K562 (cell line): Measurements from ENCODE around the gene TTC16. TPM values are rescaled to one million over a fixed set of nuclear protein-coding genes. Genes with fewer than 3 reads are reported as not detected.

Experiments
- ARNT ChIP-seq, 2 experiments: fragments of 450-650 bp; IDR thresholded peaks; 2 replicates each; pipeline ENCODE4 v1.6.1; 2016; ENCODE audit warnings: mild to moderate bottlenecking in 1 of 2
- CBFA2T3 ChIP-seq: fragments of 450-650 bp; IDR thresholded peaks from 2 replicates; pipeline ENCODE4 v1.6.1; 2017
- CREB1 ChIP-seq, 2 experiments: sonication (generic) in 1 of 2; formaldehyde crosslinking in 1 of 2; IDR thresholded peaks; 2 replicates each; pipeline versions ENCODE4 v1.6.1 to v1.8.0; 2012 to 2022; ENCODE audit warnings: inconsistent platforms in 1 of 2, mild to moderate bottlenecking in 1 of 2, missing genetic modification reagents in 1 of 2, moderate library complexity in 1 of 2
- FOXK2 ChIP-seq, 2 experiments: fragments of 450-650 bp; IDR thresholded peaks in 1 of 2; conservative IDR thresholded peaks in 1 of 2; 2 replicates each; pipeline ENCODE4 v1.6.1; 2016; ENCODE audit warnings: low read depth in 2 of 2, mild to moderate bottlenecking in 1 of 2
- FOXO4 ChIP-seq: fragments of 450-650 bp; formaldehyde crosslinking; IDR thresholded peaks from 2 replicates; pipeline ENCODE4 v1.4.0; 2020; ENCODE audit warnings: mild to moderate bottlenecking, moderate library complexity
- HNRNPL ChIP-seq: fragments of 200-400 bp; formaldehyde crosslinking; IDR thresholded peaks from 2 replicates; pipeline ENCODE4 v1.6.1; 2017; ENCODE audit warnings: low read depth, mild to moderate bottlenecking, low read length
- L3MBTL2 ChIP-seq: fragments of 450-650 bp; IDR thresholded peaks from 2 replicates; pipeline ENCODE4 v1.6.1; 2016; ENCODE audit warnings: mild to moderate bottlenecking, moderate library complexity
- MXD1 ChIP-seq: fragments of 250-450 bp; sonication (Bioruptor Pico); IDR thresholded peaks from 2 replicates; pipeline ENCODE4 v1.8.0; 2021; ENCODE audit warnings: borderline replicate concordance, mild to moderate bottlenecking, moderate library complexity; ENCODE audit not compliant: poor library complexity, severe bottlenecking
- NKRF ChIP-seq: fragments of 450-650 bp; IDR thresholded peaks from 2 replicates; pipeline ENCODE4 v1.6.1; 2016; ENCODE audit warnings: borderline replicate concordance
- PML ChIP-seq: IDR thresholded peaks from 2 replicates; pipeline ENCODE4 v1.6.1; 2012; ENCODE audit warnings: low read length, inconsistent platforms
- PTTG1 ChIP-seq: fragments of 450-650 bp; IDR thresholded peaks from 2 replicates; pipeline ENCODE4 v1.6.1; 2016; ENCODE audit warnings: low read depth, mild to moderate bottlenecking, missing genetic modification characterization, missing compliant biosample characterization
- RFX5 ChIP-seq: IDR thresholded peaks from 2 replicates; pipeline ENCODE4 v1.6.1; 2011; ENCODE audit warnings: low read depth, mild to moderate bottlenecking, improper control_type of control experiment, low read length
- SETDB1 ChIP-seq: IDR thresholded peaks from one replicate; pipeline ENCODE4 v1.6.1; 2012; ENCODE audit warnings: low read length, control low read depth, inconsistent platforms
- SP2 ChIP-seq: IDR thresholded peaks from 2 replicates; pipeline ENCODE4 v1.6.1; 2011; ENCODE audit warnings: mild to moderate bottlenecking, low read depth, low read length, moderate library complexity; ENCODE audit not compliant: poor library complexity, severe bottlenecking; ENCODE audit errors: extremely low read depth
- SPI1 ChIP-seq: IDR thresholded peaks from 2 replicates; pipeline ENCODE4 v1.6.1; 2011; ENCODE audit warnings: low read depth, low read length, control low read depth, borderline replicate concordance
- TCFL5 ChIP-seq: fragments of 250-450 bp; sonication (Bioruptor Pico); conservative IDR thresholded peaks from 2 replicates; pipeline ENCODE4 v1.6.1; 2021; ENCODE audit warnings: mild to moderate bottlenecking, moderate library complexity, matching md5 sums
- USF2 ChIP-seq: sonication (generic); formaldehyde crosslinking; IDR thresholded peaks from 2 replicates; pipeline ENCODE4 v1.5.0; 2020; ENCODE audit warnings: missing genetic modification reagents
- ZFX ChIP-seq: sonication (generic); formaldehyde crosslinking; IDR thresholded peaks from 2 replicates; pipeline ENCODE4 v1.8.0; 2022; ENCODE audit warnings: mild to moderate bottlenecking, missing genetic modification reagents, moderate library complexity
- ZNF212 ChIP-seq: fragments of 450-650 bp; formaldehyde crosslinking; IDR thresholded peaks from 2 replicates; pipeline ENCODE4 v1.4.0; 2020; ENCODE audit warnings: mild to moderate bottlenecking
- ZNF253 ChIP-seq: fragments of 250-450 bp; sonication (Bioruptor Pico); conservative IDR thresholded peaks from 2 replicates; pipeline ENCODE4 v1.6.1; 2021; ENCODE audit warnings: mild to moderate bottlenecking
- ZNF398 ChIP-seq: fragments of 250-450 bp; sonication (Bioruptor Pico); IDR thresholded peaks from 2 replicates; pipeline ENCODE4 v1.8.0; 2021; ENCODE audit warnings: moderate library complexity, mild to moderate bottlenecking, inconsistent platforms
- polyA plus RNA-seq, 8 experiments: library from polyadenylated mRNA; depleted of rRNA in 4 of 8; stranded (reverse) in 5 of 8; unstranded in 3 of 8; fragments of >200 nt; fragmentation: Nextera tagmentation in 2 of 8; fragmentation: Illumina TruSeq in 1 of 8; extraction: Ambion mirVana in 2 of 8; extraction: Trizol in 1 of 8; gene quantifications; 2 replicates each; pipeline versions ENCODE4 v1.2.1 to v1.2.3, GENCODE V29; 2011 to 2014; ENCODE audit warnings: inconsistent platforms in 1 of 8, missing spikeins in 1 of 8
- total RNA-seq, 7 experiments: library from RNA; depleted of rRNA in 6 of 7; stranded (reverse); fragments of >200 nt in 6 of 7; fragmentation: Illumina TruSeq in 2 of 7; extraction: Trizol in 2 of 7; gene quantifications; 2 replicates each; pipeline versions ENCODE4 v1.2.1 to v1.2.3, GENCODE V29; 2011 to 2021; ENCODE audit warnings: low replicate concordance in 1 of 7

Gene TTC16
- total and polyA plus RNA-seq, 9 of the 15 experiments (the other 6 are each of a cell fraction or from before 2014, with no cell fraction given) = 0.11 TPM; not detected in 8

GRCh38 chr9:127770905-127771569, 55.2 kb downstream of the TTC16 start (continued):
- TF ChIP-seq ZNF398 (CRISPR knock-in tag) (no peak), ZNF212 (CRISPR knock-in tag) (no peak), PML (no peak), FOXO4 (no peak), ZNF253 (CRISPR knock-in tag) (no peak), RFX5 (no peak), ARNT (IDR thresholded peaks at IDR 0.05) (no peak), TCFL5 (CRISPR knock-in tag) (no peak), SPI1 (no peak), PTTG1 (no peak), L3MBTL2 (no peak), FOXK2 (conservative IDR thresholded peaks at IDR 0.05 in 1 of 2, IDR thresholded peaks at IDR 0.05 in 1 of 2; ENCODE audit: low read depth in 2 of 2) (no peak; a peak in 1 of 4 replicates), SP2 (no peak), NKRF (peak; percentile 55; the same call in 1 of the 2 replicates), CREB1 (IDR thresholded peaks at IDR 0.05) (no peak; the same call in 1 of the 2 replicates), CREB1 (CRISPR knock-in tag; IDR thresholded peaks at IDR 0.05) (0 out of 2 replicates have a peak, but pooled peaks have one; percentile 37), USF2 (CRISPR knock-in tag) (0 out of 2 replicates have a peak, but pooled peaks have one; percentile 17), ZFX (CRISPR knock-in tag) (no peak), HNRNPL (no peak), CBFA2T3 (peak; percentile 70), SETDB1 (no peak), MXD1 (CRISPR knock-in tag) (no peak)
